Anterior cingulate cortex (tissue), 58 donors: ENCODE measurements around the gene ITPR1.
"Not testable (repeated sequence)": the region's sequence is repeated elsewhere in the genome, so short reads cannot be mapped to it uniquely, and the experiment has no call there.

Experiments
- DNase-seq, 58 donors: peaks; one replicate each; lab custom pipeline; 2025; lab: John Stamatoyannopoulos, UW

Gene ITPR1

GRCh38 chr3:4587061-4587837 lies 94.1 kb downstream of the ITPR1 start:
- no peak for DNase-seq

- DNase-seq: peak in 1 of 58 donors; percentile 30
Measured at GRCh38 chr3:4587838-4588105, 94.6 kb downstream of the ITPR1 start.

GRCh38 chr3:4588466-4588865 lies 95.3 kb downstream of the ITPR1 start:
- DNase-seq: peak in 5 of 58 donors; percentile 13 to 42 (median 23)

GRCh38 chr3:4589475-4590097 lies 96.4 kb downstream of the ITPR1 start:
- DNase-seq: no peak

GRCh38 chr3:4590849-4591248 lies 97.7 kb downstream of the ITPR1 start:
- DNase-seq: not testable (repeated sequence)

GRCh38 chr3:4591669-4592068 lies 98.5 kb downstream of the ITPR1 start:
- no peak for DNase-seq

- DNase-seq: no peak
Measured at GRCh38 chr3:4593014-4593413, 99.9 kb downstream of the ITPR1 start.

- no peak for DNase-seq
Measured at GRCh38 chr3:4595710-4596113, 102.6 kb downstream of the ITPR1 start.

GRCh38 chr3:4596612-4597011 lies 103.5 kb downstream of the ITPR1 start:
- DNase-seq: no peak

GRCh38 chr3:4597208-4597985 lies 104.2 kb downstream of the ITPR1 start:
- DNase-seq: no peak

GRCh38 chr3:4598232-4598631 lies 105.1 kb downstream of the ITPR1 start:
- DNase-seq: not testable (repeated sequence)

- no peak for DNase-seq
Measured at GRCh38 chr3:4599612-4600011, 106.5 kb downstream of the ITPR1 start.

GRCh38 chr3:4600493-4600892 lies 107.3 kb downstream of the ITPR1 start:
- no peak for DNase-seq

- no peak for DNase-seq
Measured at GRCh38 chr3:4601892-4602291, 108.7 kb downstream of the ITPR1 start.

GRCh38 chr3:4604693-4605092 lies 111.5 kb downstream of the ITPR1 start:
- DNase-seq: no peak

GRCh38 chr3:4606911-4607310 lies 113.8 kb downstream of the ITPR1 start:
- no peak for DNase-seq

GRCh38 chr3:4613366-4613765 lies 120.2 kb downstream of the ITPR1 start:
- no peak for DNase-seq

GRCh38 chr3:4614070-4614469 lies 120.9 kb downstream of the ITPR1 start:
- DNase-seq: no peak

- no peak for DNase-seq
Measured at GRCh38 chr3:4614927-4615326, 121.8 kb downstream of the ITPR1 start.

GRCh38 chr3:4615750-4616149 lies 122.6 kb downstream of the ITPR1 start:
- DNase-seq: no peak

GRCh38 chr3:4623421-4623999 lies 130.4 kb downstream of the ITPR1 start:
- DNase-seq: peak in 1 of 58 donors; percentile 17
